Thoracic aorta (tissue), 2 donors: ENCODE results near the gene WDR44. TPM values are rescaled to one million over a fixed set of nuclear protein-coding genes. Genes with fewer than 3 reads are reported as not detected.

ENCODE experiments used
- ATAC-seq: fragments of 150-250 bp; one replicate; pipeline ENCODE4 v1.8.0; 2017; ENCODE audit warnings: low read depth; ENCODE audit not compliant: insufficient number of reproducible peaks, low FRiP score
- DNase-seq: peaks from one replicate; pipeline ENCODE4 v3.0.0-alpha.2; 2020; ENCODE audit warnings: low spot score
- H3K27ac ChIP-seq, 2 donors: fragments of 200-600 bp; sonication (generic); 1 replicate in 1 of 2; 2 replicates in 1 of 2; pipeline ENCODE4 v1.5.1; 2016; ENCODE audit warnings: mild to moderate bottlenecking in 2 of 2, moderate library complexity in 2 of 2
- H3K27me3 ChIP-seq: fragments of 200-600 bp; sonication (generic); replicated peaks from 2 replicates; pipeline ENCODE4 v1.6.0; 2016; ENCODE audit warnings: mild to moderate bottlenecking; ENCODE audit not compliant: insufficient read depth
- H3K36me3 ChIP-seq: fragments of 200-600 bp; sonication (generic); one replicate; pipeline ENCODE4 v1.5.1; 2016
- H3K4me1 ChIP-seq, 2 donors: fragments of 200-600 bp; sonication (generic); 1 replicate in 1 of 2; 2 replicates in 1 of 2; pipeline versions ENCODE4 v1.5.1 to v1.6.0; 2016; ENCODE audit warnings: low read depth in 2 of 2, mild to moderate bottlenecking in 1 of 2; ENCODE audit not compliant: control insufficient read depth in 1 of 2
- H3K4me3 ChIP-seq: fragments of 200-600 bp; sonication (generic); 2 replicates; pipeline ENCODE4 v1.5.1; 2016; ENCODE audit warnings: mild to moderate bottlenecking
- H3K9me3 ChIP-seq: fragments of 200-600 bp; sonication (generic); 2 replicates; pipeline ENCODE4 v1.5.1; 2016
- total RNA-seq, 2 donors: library from RNA; depleted of rRNA; stranded (reverse); fragments of >200 nt; gene quantifications; one replicate each; pipeline versions ENCODE4 v1.1.0 to v1.2.3, GENCODE V29; 2016
- TF ChIP-seq, protein P1 (sequence below): fragments of 200-600 bp; sonication (generic); IDR thresholded peaks from one replicate; pipeline ENCODE4 v1.5.1; 2019; ENCODE audit warnings: antibody characterized with exemption

Gene WDR44
- total RNA-seq, 2 donors from 2014 or later = 15.2 to 19.0 TPM

DNA sequence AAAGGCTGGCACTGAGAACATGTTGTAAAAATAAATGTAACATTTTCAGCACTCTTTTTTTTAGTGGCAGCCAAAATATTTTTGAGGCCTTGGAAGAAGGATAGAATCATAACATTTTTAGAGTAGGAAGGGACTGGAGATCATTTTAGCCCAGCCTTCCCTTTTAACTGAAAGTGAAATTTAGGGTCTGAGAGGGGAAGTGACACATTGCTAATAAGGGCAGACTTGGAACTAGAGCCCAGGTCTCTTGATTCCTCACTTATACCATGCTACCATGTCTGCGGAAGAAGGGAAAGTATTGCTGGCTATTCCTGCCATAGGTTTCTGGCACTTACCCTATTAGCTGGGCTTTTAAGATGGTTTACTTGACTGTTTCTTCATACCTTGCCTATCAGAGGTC, 4.8 kb downstream of the WDR44 start:
- peaks cover 3 to 37% of the 10 kb centered on the region in 2 donors for H3K4me1 ChIP-seq
- peak overlapping the region; percentile 66 to 68 for H3K27ac ChIP-seq
- DNase-seq (no peak), ATAC-seq (no peak)
- TF ChIP-seq, protein P1, sequence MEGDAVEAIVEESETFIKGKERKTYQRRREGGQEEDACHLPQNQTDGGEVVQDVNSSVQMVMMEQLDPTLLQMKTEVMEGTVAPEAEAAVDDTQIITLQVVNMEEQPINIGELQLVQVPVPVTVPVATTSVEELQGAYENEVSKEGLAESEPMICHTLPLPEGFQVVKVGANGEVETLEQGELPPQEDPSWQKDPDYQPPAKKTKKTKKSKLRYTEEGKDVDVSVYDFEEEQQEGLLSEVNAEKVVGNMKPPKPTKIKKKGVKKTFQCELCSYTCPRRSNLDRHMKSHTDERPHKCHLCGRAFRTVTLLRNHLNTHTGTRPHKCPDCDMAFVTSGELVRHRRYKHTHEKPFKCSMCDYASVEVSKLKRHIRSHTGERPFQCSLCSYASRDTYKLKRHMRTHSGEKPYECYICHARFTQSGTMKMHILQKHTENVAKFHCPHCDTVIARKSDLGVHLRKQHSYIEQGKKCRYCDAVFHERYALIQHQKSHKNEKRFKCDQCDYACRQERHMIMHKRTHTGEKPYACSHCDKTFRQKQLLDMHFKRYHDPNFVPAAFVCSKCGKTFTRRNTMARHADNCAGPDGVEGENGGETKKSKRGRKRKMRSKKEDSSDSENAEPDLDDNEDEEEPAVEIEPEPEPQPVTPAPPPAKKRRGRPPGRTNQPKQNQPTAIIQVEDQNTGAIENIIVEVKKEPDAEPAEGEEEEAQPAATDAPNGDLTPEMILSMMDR = no peak
- no peaks in the 10 kb centered on the region for H3K27me3 ChIP-seq
- no peaks in the 10 kb centered on the region for H3K36me3 ChIP-seq
- H3K4me3 ChIP-seq = peak overlapping the region; percentile 45
- no peaks in the 10 kb centered on the region for H3K9me3 ChIP-seq

DNA sequence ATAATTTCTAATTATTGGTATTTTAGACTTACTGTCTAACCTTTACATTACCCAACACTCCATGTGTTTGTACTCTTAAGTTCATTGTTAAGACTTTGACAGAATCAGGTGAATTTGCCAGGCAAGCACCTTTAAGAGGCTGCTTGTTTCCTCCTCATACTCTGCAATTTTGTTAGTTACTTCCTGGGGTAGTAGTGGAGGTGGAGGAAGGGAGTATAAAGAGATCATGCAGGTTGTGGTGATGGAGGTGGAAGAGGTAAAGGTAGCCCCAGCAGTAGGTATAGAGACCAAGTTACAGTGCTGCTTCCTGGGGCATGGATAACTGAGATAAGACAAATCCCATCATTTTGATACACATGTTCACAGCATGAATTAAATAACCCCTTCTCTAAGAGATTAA, 6.7 kb downstream of the WDR44 start:
- Histone ChIP-seq H3K4me3 (no peak overlapping the region), H3K4me1 (peaks cover 3 to 42% of the 10 kb centered on the region in 2 donors), H3K36me3 (no peaks in the 10 kb centered on the region), H3K9me3 (no peaks in the 10 kb centered on the region), H3K27ac (no peak overlapping the region), H3K27me3 (no peaks in the 10 kb centered on the region)
- TF ChIP-seq, protein P1 = no peak
- ATAC-seq = no peak
- no peak for DNase-seq

DNA sequence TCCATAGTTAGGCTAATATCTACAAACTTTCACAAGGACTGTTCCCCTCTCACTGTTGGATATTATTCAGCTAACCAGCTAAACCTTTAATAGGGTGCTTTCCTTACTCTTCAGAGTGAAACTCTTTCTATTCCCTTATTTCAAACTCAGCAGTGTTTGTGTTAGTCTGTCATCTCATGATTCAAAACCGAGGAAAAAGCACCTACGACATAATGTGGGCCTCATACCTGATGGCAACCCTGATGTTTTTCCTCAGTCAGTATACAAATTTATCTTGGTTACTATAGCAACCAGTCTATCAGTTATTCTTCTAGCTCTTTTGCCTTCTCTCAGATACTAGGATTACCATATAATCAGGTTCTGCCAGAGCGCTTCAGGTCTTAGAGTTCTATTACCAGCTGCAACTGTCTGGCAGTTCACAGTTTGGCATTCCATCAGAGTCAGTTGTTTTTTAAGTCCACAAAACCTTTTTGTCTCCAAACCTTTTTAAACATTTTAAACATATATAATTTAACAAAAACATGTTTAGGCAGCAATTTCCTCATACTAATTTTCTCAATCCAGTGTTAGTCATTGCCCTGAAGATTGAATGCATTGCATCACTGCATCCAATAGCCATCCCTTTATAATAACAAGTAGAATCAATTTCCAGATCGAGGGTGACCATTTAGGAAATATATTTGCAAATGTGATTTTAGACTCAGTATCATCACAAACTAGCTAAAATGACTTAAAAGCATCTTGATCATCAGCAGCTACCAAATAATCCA, 7.4 kb downstream of the WDR44 start:
- ATAC-seq (no peak), DNase-seq (no peak)
- H3K27me3 ChIP-seq = no peaks in the 10 kb centered on the region
- no peak overlapping the region for H3K27ac ChIP-seq
- no peaks in the 10 kb centered on the region for H3K9me3 ChIP-seq
- H3K36me3 ChIP-seq = no peaks in the 10 kb centered on the region
- H3K4me3 ChIP-seq = no peak overlapping the region
- TF ChIP-seq, protein P1 = no peak
- peaks cover 3 to 37% of the 10 kb centered on the region in 2 donors for H3K4me1 ChIP-seq

DNA sequence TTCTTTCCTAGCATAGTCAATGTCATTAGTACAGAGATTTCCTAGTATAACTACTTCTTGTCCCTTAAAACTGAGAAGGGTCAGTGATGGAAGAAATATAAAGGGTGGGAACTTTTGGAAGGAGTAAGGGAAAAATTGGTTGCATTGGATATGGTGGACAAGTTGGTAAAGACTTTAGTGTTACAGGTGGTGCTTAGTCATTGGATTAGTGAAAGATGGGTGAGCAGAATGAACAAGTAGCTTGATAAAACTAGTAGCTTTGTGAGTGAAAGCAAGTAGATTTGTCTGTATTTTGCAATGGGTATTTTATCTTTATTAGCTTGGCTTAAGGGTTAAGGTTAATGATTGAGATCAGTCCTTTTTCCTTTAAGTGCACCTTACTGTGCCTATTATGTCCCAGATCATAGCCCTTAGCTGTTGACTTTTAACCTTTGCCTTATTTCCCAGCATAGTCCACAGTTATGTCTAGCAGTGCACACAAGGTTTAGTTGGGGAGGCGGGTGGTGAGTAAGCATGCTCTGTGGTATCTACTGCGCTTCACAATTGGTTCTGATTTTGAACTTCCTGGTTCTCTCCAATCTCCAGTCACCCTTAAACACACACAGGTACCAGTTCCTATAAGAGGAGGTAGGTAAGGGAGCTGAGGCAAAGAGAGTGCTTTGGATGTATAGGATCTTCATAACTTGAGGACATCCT, 9.5 kb downstream of the WDR44 start:
- no peak for DNase-seq
- TF ChIP-seq, protein P1 = no peak
- no peak for ATAC-seq
- no peak overlapping the region for H3K27ac ChIP-seq
- no peaks in the 10 kb centered on the region for H3K36me3 ChIP-seq
- H3K4me1 ChIP-seq = peaks cover 3 to 24% of the 10 kb centered on the region in 2 donors
- no peaks in the 10 kb centered on the region for H3K9me3 ChIP-seq
- H3K4me3 ChIP-seq = no peak overlapping the region
- H3K27me3 ChIP-seq = no peaks in the 10 kb centered on the region

DNA sequence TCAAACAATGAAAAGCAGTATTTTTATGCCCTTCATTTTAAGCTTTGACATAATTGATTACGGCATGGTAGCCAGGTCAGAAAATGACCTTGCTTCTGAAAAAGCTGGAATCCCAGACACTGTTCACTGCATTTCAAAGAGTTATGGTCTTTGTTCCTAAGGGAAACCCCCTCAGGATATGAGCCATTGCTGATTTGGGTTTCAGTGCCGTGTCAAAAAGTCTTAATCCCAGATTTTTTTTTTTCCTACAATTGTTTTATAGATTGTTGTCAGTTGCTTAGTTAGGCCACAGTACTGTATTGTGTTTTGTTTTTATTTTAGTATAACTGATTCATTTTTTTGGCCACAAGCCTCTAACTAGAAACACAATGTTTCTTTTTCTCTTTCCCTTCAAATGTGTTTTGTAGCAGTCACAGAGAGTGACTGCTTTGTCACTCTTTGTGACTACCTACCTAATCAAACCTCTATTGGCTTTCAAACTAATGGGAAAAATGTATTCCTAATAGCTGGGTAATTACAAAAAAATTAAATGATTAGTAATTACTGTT, 10.3 kb downstream of the WDR44 start:
- TF ChIP-seq, protein P1 = no peak
- Histone ChIP-seq H3K27ac (no peak overlapping the region), H3K27me3 (no peaks in the 10 kb centered on the region), H3K36me3 (no peaks in the 10 kb centered on the region), H3K9me3 (no peaks in the 10 kb centered on the region), H3K4me3 (no peak overlapping the region), H3K4me1 (peaks cover 3 to 19% of the 10 kb centered on the region in 2 donors)
- no peak for DNase-seq
- no peak for ATAC-seq
